Stimulated activated CD8-positive, alpha-beta memory T cell treated with anti-CD3 and anti-CD28 coated beads, Interleukin-12 subunit alpha, Interleukin-12 subunit beta, amount 100 ng/mL, for 24 hours (primary cell): ENCODE data around the gene CDCA8.
"Not testable (repeated sequence)": the region's sequence is repeated elsewhere in the genome, so short reads cannot be mapped to it uniquely, and the experiment has no call there.

ENCODE experiments used
- DNase-seq: peaks from one replicate; pipeline ENCODE4 v3.0.0-alpha.2; 2020; ENCODE audit errors: extremely low read depth

The CDCA8 gene

GRCh38 chr1:37673920-37674319 lies 18.4 kb upstream of the CDCA8 start:
- no peak for DNase-seq

GRCh38 chr1:37676281-37677142 lies 15.8 kb upstream of the CDCA8 start:
- no peak for DNase-seq

GRCh38 chr1:37677143-37677439 lies 15.2 kb upstream of the CDCA8 start:
- no peak for DNase-seq

- no peak for DNase-seq
Measured at GRCh38 chr1:37677808-37678207, 14.5 kb upstream of the CDCA8 start.

- no peak for DNase-seq
Measured at GRCh38 chr1:37680933-37681332, 11.4 kb upstream of the CDCA8 start.

GRCh38 chr1:37682334-37682987 lies 9.9 kb upstream of the CDCA8 start:
- DNase-seq = no peak

GRCh38 chr1:37684182-37684581 lies 8.1 kb upstream of the CDCA8 start:
- DNase-seq = not testable (repeated sequence)

GRCh38 chr1:37685722-37686121 lies 6.6 kb upstream of the CDCA8 start:
- no peak for DNase-seq

GRCh38 chr1:37687764-37688163 lies 4.6 kb upstream of the CDCA8 start:
- not testable (repeated sequence) for DNase-seq

GRCh38 chr1:37688926-37689325 lies 3.4 kb upstream of the CDCA8 start:
- DNase-seq = no peak

GRCh38 chr1:37691497-37692077 lies 729 bp upstream of the CDCA8 start:
- DNase-seq = no peak

GRCh38 chr1:37692834-37693175 lies 489 bp downstream of the CDCA8 start:
- no peak for DNase-seq

- no peak for DNase-seq
Measured at GRCh38 chr1:37697090-37697489, 4.8 kb downstream of the CDCA8 start.

- DNase-seq = no peak
Measured at GRCh38 chr1:37697737-37698136, 5.4 kb downstream of the CDCA8 start.

- no peak for DNase-seq
Measured at GRCh38 chr1:37699147-37699546, 6.8 kb downstream of the CDCA8 start.

- no peak for DNase-seq
Measured at GRCh38 chr1:37701051-37701450, 8.7 kb downstream of the CDCA8 start.

GRCh38 chr1:37703061-37703460 lies 10.7 kb downstream of the CDCA8 start:
- DNase-seq = no peak

- DNase-seq = no peak
Measured at GRCh38 chr1:37704966-37705365, 12.7 kb downstream of the CDCA8 start.

GRCh38 chr1:37705399-37705798 lies 13.1 kb downstream of the CDCA8 start:
- DNase-seq = no peak

- DNase-seq = no peak
Measured at GRCh38 chr1:37708471-37708870, 16.2 kb downstream of the CDCA8 start.

GRCh38 chr1:37714226-37714625 lies 21.9 kb downstream of the CDCA8 start:
- DNase-seq = no peak

- DNase-seq = no peak
Measured at GRCh38 chr1:37714689-37715088, 22.4 kb downstream of the CDCA8 start.

- DNase-seq = no peak
Measured at GRCh38 chr1:37716321-37716720, 24.0 kb downstream of the CDCA8 start.
